GM21526 (cell line): ENCODE results near the gene DNAH8.

ENCODE experiments used
- ATAC-seq: cut with Tn5 transposase; IDR thresholded peaks from one replicate; pipeline ENCODE4 v1.9.1; 2021; ENCODE audit warnings: moderate library complexity; ENCODE audit not compliant: unreplicated experiment, low FRiP score

The DNAH8 gene

GRCh38 chr6:39043776-39044175 is 328.7 kb downstream of the DNAH8 start:
- ATAC-seq, result no peak

- no peak for ATAC-seq
These were observed 329.1 kb downstream of the DNAH8 start for GRCh38 chr6:39044181-39044580.

GRCh38 chr6:39047434-39048327 is 332.6 kb downstream of the DNAH8 start:
- no peak for ATAC-seq

GRCh38 chr6:39048481-39049399 is 333.6 kb downstream of the DNAH8 start, which contains the start of gene GLP1R:
Gene GLP1R, plus strand, starts transcription at chr6:39048781. Its CDS starts 60 bp downstream, at chr6:39048841.
- ATAC-seq, result no peak

GRCh38 chr6:39049575-39050283 is 334.6 kb downstream of the DNAH8 start:
- no peak for ATAC-seq

GRCh38 chr6:39050453-39051112 is 335.5 kb downstream of the DNAH8 start:
- no peak for ATAC-seq

GRCh38 chr6:39051399-39052122 is 336.4 kb downstream of the DNAH8 start:
- ATAC-seq, result no peak

GRCh38 chr6:39053016-39053624 is 338.0 kb downstream of the DNAH8 start:
- ATAC-seq, result no peak

- no peak for ATAC-seq
These were observed 338.9 kb downstream of the DNAH8 start for GRCh38 chr6:39053854-39054576.

- no peak for ATAC-seq
These were observed 339.5 kb downstream of the DNAH8 start for GRCh38 chr6:39054577-39055142.

- no peak for ATAC-seq
These were observed 340.6 kb downstream of the DNAH8 start for GRCh38 chr6:39055661-39056060.

GRCh38 chr6:39056191-39056590 is 341.1 kb downstream of the DNAH8 start:
- no peak for ATAC-seq

- no peak for ATAC-seq
These were observed 341.6 kb downstream of the DNAH8 start for GRCh38 chr6:39056681-39057080.

GRCh38 chr6:39057251-39058155 is 342.4 kb downstream of the DNAH8 start:
- no peak for ATAC-seq

GRCh38 chr6:39058471-39059147 is 343.5 kb downstream of the DNAH8 start:
- no peak for ATAC-seq

- no peak for ATAC-seq
These were observed 344.6 kb downstream of the DNAH8 start for GRCh38 chr6:39059496-39060310.
